IPS-NIHi7 (cell line): Measurements from ENCODE around the gene COL4A3.

ENCODE experiments used
- DNase-seq: peaks from one replicate; pipeline ENCODE4 v3.0.0; 2012; ENCODE audit warnings: mixed read lengths; ENCODE audit errors: extremely low spot score

Gene COL4A3

GRCh38 chr2:227339098-227339599, 174.7 kb downstream of the COL4A3 start:
- DNase-seq: no peak

GRCh38 chr2:227340106-227340505, 175.7 kb downstream of the COL4A3 start:
- DNase-seq: no peak

GRCh38 chr2:227341553-227341952, 177.1 kb downstream of the COL4A3 start:
- no peak for DNase-seq

GRCh38 chr2:227344231-227344630, 179.8 kb downstream of the COL4A3 start:
- DNase-seq: no peak

GRCh38 chr2:227347117-227347516, 182.7 kb downstream of the COL4A3 start:
- peak; percentile 18 for DNase-seq

- no peak for DNase-seq
These were observed 183.9 kb downstream of the COL4A3 start for GRCh38 chr2:227348324-227348723.

GRCh38 chr2:227349989-227350612, 185.7 kb downstream of the COL4A3 start:
- no peak for DNase-seq

- DNase-seq: no peak
These were observed 187.2 kb downstream of the COL4A3 start for GRCh38 chr2:227351639-227352038.

- no peak for DNase-seq
These were observed 195.9 kb downstream of the COL4A3 start for GRCh38 chr2:227360351-227360750.

GRCh38 chr2:227363756-227364155, 199.3 kb downstream of the COL4A3 start:
- peak; percentile 35 for DNase-seq
